ENCODE data around the gene SERTAD2. TPM values are rescaled to one million over a fixed set of nuclear protein-coding genes. Genes with fewer than 3 reads are reported as not detected.

The SERTAD2 gene
- total and polyA plus RNA-seq, 2 experiments from 2014 or later: 6.2 to 6.4 TPM

DNA sequence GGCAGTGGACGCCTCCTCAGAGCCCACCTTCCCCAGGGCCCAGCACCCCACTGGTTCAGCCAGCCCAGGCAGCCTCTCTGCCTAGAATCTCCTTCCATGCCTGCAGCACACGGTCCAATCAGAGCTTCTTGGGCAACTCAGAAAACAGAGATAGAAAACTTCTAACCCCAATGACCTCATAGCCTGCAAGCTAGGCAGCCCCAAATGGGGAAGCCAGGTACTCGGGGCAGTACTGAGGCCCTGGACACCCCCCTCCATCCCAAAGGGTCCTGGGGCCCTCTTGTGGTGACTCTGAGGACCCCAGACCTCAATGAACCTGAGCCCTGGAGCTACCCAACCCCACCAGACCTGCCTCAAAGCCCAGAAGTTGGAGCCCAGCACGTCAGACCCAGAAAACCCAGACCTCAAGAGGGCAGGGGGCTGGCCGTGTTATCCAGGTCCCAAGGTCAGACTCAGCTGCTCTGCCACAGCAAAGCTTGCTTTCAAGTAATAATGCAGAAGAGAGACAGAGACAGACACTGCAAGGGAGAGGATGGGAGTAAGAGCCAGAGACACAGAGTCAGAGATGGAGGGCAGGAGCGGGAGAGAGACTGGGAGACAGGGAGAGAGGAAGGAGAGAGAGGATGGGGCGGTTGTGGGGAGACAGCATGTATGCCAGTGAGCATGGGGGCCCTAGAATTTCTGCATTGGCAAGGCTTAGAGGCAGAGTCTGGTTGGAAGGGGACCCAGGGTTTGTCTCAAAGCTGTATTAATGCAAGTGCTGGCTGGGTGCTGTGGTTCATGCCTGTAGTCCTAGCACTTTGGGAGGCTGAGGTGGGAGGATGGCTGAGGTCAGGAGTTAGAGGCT, 28.2 kb downstream of the SERTAD2 start:
- no peaks in the 10 kb centered on the region for H3K36me3 ChIP-seq (ENCODE audit: insufficient read depth)
- Mint-ChIP-seq H3K27ac (peak overlapping the region; percentile 30; the same call in 1 of the 2 replicates), H3K27me3 (ENCODE audit: insufficient read depth, low read depth, poor library complexity) (peaks cover 10% of the 10 kb centered on the region), H3K9me3 (no peaks in the 10 kb centered on the region), H3K4me3 (no peak overlapping the region), H3K4me1 (peaks cover 31% of the 10 kb centered on the region), H3K36me3 (ENCODE audit: low read depth) (no peaks in the 10 kb centered on the region)
- no peaks in the 10 kb centered on the region for H3K79me2 ChIP-seq (replicated peaks; ENCODE audit: insufficient read depth)
- no peaks in the 10 kb centered on the region for H4K20me1 ChIP-seq (replicated peaks; ENCODE audit: insufficient read depth)
- H3K4me1 ChIP-seq (ENCODE audit: insufficient read depth): peaks cover 14% of the 10 kb centered on the region
- TF ChIP-seq, protein P1, sequence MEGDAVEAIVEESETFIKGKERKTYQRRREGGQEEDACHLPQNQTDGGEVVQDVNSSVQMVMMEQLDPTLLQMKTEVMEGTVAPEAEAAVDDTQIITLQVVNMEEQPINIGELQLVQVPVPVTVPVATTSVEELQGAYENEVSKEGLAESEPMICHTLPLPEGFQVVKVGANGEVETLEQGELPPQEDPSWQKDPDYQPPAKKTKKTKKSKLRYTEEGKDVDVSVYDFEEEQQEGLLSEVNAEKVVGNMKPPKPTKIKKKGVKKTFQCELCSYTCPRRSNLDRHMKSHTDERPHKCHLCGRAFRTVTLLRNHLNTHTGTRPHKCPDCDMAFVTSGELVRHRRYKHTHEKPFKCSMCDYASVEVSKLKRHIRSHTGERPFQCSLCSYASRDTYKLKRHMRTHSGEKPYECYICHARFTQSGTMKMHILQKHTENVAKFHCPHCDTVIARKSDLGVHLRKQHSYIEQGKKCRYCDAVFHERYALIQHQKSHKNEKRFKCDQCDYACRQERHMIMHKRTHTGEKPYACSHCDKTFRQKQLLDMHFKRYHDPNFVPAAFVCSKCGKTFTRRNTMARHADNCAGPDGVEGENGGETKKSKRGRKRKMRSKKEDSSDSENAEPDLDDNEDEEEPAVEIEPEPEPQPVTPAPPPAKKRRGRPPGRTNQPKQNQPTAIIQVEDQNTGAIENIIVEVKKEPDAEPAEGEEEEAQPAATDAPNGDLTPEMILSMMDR (conservative IDR thresholded peaks at IDR 0.05; ENCODE audit: low read depth in 2 of 2): peak; percentile 49 to 73
- TF ChIP-seq, protein P2, sequence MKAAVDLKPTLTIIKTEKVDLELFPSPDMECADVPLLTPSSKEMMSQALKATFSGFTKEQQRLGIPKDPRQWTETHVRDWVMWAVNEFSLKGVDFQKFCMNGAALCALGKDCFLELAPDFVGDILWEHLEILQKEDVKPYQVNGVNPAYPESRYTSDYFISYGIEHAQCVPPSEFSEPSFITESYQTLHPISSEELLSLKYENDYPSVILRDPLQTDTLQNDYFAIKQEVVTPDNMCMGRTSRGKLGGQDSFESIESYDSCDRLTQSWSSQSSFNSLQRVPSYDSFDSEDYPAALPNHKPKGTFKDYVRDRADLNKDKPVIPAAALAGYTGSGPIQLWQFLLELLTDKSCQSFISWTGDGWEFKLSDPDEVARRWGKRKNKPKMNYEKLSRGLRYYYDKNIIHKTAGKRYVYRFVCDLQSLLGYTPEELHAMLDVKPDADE (IDR thresholded peaks at IDR 0.05): no peak
- TF ChIP-seq NANOG (IDR thresholded peaks at IDR 0.05; ENCODE audit: borderline replicate concordance): no peak
- TF ChIP-seq, protein P3, sequence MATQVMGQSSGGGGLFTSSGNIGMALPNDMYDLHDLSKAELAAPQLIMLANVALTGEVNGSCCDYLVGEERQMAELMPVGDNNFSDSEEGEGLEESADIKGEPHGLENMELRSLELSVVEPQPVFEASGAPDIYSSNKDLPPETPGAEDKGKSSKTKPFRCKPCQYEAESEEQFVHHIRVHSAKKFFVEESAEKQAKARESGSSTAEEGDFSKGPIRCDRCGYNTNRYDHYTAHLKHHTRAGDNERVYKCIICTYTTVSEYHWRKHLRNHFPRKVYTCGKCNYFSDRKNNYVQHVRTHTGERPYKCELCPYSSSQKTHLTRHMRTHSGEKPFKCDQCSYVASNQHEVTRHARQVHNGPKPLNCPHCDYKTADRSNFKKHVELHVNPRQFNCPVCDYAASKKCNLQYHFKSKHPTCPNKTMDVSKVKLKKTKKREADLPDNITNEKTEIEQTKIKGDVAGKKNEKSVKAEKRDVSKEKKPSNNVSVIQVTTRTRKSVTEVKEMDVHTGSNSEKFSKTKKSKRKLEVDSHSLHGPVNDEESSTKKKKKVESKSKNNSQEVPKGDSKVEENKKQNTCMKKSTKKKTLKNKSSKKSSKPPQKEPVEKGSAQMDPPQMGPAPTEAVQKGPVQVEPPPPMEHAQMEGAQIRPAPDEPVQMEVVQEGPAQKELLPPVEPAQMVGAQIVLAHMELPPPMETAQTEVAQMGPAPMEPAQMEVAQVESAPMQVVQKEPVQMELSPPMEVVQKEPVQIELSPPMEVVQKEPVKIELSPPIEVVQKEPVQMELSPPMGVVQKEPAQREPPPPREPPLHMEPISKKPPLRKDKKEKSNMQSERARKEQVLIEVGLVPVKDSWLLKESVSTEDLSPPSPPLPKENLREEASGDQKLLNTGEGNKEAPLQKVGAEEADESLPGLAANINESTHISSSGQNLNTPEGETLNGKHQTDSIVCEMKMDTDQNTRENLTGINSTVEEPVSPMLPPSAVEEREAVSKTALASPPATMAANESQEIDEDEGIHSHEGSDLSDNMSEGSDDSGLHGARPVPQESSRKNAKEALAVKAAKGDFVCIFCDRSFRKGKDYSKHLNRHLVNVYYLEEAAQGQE (IDR thresholded peaks at IDR 0.05; ENCODE audit: unreplicated experiment): no peak
- H3K27me3 ChIP-seq (ENCODE audit: insufficient read depth): no peaks in the 10 kb centered on the region
- no peak overlapping the region for H3K4me2 ChIP-seq
- no peak overlapping the region for H3K27ac ChIP-seq (ENCODE audit: low read depth)
- H3K4me3 ChIP-seq: no peak overlapping the region
- peak; percentile 72 for DNase-seq (ENCODE audit: low spot score)
- H2AFZ ChIP-seq: no peak overlapping the region
- peak; percentile 65 for ATAC-seq
- no peaks in the 10 kb centered on the region for H3K9me2 ChIP-seq (ENCODE audit: insufficient read depth)
- H3F3A ChIP-seq (replicated peaks; ENCODE audit: low read depth): no peaks in the 10 kb centered on the region

DNA sequence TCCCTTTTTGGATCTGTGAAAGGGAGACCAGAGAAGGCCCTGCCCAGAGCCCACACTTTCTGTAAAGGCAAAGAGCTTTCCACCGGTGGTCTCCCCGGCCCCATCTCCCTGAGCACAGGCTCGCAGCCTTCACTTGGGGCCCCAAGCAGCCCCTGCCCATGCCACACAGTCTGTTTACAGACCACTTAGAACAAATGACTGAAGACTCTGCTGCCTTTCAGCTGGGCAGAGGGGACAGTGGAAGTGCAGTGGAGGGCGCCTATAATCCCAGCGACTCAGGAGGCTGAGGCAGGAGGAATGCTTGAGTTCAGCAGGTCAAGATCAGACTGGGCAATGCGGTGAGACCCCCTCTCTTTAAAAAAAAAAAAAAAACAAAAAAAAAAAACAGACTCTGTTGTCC, 28.9 kb downstream of the SERTAD2 start:
- no peak overlapping the region for H3K4me2 ChIP-seq
- H3K27ac ChIP-seq (ENCODE audit: low read depth): no peak overlapping the region
- H3K36me3 ChIP-seq (ENCODE audit: insufficient read depth): no peaks in the 10 kb centered on the region
- no peak overlapping the region for H3K27ac Mint-ChIP-seq
- peaks cover 9% of the 10 kb centered on the region for H3K27me3 Mint-ChIP-seq (ENCODE audit: insufficient read depth, low read depth, poor library complexity)
- H3F3A ChIP-seq (replicated peaks; ENCODE audit: low read depth): no peaks in the 10 kb centered on the region
- H3K9me3 Mint-ChIP-seq: no peaks in the 10 kb centered on the region
- no peak overlapping the region for H3K4me3 ChIP-seq
- H4K20me1 ChIP-seq (replicated peaks; ENCODE audit: insufficient read depth): no peaks in the 10 kb centered on the region
- H3K4me1 ChIP-seq (ENCODE audit: insufficient read depth): peaks cover 21% of the 10 kb centered on the region
- DNase-seq (ENCODE audit: low spot score): no peak
- no peaks in the 10 kb centered on the region for H3K79me2 ChIP-seq (replicated peaks; ENCODE audit: insufficient read depth)
- no peaks in the 10 kb centered on the region for H3K36me3 Mint-ChIP-seq (ENCODE audit: low read depth)
- no peaks in the 10 kb centered on the region for H3K9me2 ChIP-seq (ENCODE audit: insufficient read depth)
- no peaks in the 10 kb centered on the region for H3K27me3 ChIP-seq (ENCODE audit: insufficient read depth)
- H2AFZ ChIP-seq: no peak overlapping the region; the same call in 1 of the 2 replicates
- no peak overlapping the region for H3K4me3 Mint-ChIP-seq
- H3K4me1 Mint-ChIP-seq: peaks cover 37% of the 10 kb centered on the region
- no peak for ATAC-seq
- TF ChIP-seq, protein P2 (IDR thresholded peaks at IDR 0.05): no peak
- TF ChIP-seq EZH2 (IDR thresholded peaks at IDR 0.05; ENCODE audit: low read depth, unreplicated experiment): no peak

All from GM23338 (cell line).